Measurements from ENCODE around the gene RAB3GAP2.
"Not testable (repeated sequence)": the region's sequence is repeated elsewhere in the genome, so short reads cannot be mapped to it uniquely, and the experiment has no call there.

RAB3GAP2 gene

DNA sequence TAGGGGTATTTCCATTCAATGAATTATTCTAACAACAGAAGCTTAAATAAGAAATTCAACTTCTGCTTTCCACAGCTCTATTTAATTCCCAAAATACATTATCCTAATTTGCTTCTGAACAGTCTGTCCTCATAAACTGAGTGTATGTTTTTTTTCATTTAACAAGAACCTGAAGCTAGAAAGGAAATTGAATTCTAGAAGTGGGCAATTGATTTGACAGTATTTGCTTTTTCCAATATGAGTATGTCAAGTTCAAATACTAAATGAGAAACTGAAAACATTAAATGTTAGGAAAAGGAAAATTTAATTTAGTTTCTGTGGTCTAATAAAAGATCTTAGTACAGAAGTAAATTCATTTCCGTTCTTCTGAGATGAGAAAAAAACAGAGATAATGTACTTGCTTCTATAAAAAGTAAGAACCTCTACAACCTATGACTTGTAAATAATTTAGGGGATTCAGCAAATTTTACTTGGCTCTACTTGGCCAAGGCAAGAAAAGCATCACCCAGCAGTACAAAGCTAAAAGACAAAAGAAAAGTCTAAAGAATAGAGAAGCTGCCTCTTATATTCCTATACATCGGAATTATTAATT is 31.1 kb downstream of the RAB3GAP2 start:
- DNase-seq (ENCODE audit: low read depth in 2 of 2): no peak

DNA sequence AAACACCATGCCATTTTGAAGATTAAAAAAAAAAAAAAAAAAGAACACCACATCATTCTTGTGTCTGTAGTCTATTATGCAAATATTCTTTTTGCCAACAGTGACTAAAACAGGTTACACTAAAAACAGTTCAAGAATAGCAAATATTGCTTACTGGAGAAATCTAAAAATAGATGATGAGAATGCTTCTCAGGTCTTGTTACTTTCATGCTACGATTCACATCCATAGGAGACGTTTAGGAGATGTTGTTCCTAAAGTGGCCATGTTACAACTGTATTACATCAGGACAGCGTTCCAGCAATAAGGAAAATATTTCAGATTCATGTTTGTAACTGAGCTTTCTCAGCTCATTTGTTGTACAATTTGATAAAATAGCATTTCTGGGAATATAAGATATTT is 32.3 kb downstream of the RAB3GAP2 start:
- no peak for DNase-seq (ENCODE audit: low read depth in 2 of 2)

DNA sequence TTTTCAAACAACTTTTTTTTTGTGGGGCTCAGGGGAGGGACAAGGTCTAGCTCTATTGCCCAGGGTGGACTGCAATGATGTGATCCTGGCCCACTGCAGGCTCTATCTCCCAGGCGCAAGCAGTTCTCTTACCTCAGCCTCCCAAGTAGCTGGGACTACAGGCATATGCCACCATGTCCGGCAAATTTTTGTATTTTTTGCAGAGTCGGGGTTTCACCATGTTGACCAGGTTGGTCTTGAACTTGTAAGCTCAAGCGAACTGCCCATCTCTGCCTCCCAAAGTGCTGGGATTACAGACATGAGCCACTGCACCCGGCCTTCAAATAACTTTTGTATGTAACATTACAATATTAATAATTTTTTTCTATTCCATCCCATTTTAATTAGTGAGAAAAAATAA is 33.0 kb downstream of the RAB3GAP2 start:
- DNase-seq (ENCODE audit: low read depth in 2 of 2): no peak

DNA sequence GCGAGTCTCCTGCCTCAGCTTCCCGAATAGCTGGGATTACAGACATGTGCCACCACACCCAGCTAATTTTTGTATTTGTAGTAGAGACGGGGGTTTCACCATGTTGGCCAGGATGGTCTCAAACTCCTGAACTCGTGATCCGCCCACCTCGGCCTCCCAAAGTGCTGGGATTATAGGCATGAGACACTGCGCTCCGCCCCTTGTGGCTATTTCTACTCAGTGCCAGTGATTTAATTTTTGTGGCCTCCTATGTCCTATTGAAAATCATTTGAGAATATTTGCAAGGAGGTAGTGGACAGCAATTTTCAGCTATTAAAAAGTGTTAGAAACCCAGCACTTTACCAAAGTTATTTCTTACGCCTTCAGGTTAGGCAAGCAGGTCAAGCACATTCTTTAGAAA is 36.0 kb downstream of the RAB3GAP2 start:
- not testable (repeated sequence) for DNase-seq (ENCODE audit: low read depth in 2 of 2)

DNA sequence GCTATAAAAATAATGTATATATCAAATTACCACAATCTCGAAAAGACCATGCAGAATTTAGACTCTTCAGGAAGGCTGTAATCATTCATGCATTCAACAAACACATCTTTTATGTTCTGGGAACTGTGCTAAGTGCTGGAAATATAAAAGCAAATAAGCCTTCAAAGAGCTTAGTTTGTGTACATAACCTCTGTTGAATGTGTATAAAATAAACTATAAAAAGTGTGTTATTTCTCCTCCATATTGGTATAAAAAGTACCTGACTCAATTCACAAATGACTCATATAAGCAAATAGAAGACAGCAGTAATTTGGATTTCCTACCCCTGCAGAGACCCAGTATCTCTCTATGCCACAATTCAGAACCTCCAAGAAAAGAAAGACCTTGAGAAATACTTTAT is 36.8 kb downstream of the RAB3GAP2 start:
- DNase-seq (ENCODE audit: low read depth in 2 of 2): no peak

DNA sequence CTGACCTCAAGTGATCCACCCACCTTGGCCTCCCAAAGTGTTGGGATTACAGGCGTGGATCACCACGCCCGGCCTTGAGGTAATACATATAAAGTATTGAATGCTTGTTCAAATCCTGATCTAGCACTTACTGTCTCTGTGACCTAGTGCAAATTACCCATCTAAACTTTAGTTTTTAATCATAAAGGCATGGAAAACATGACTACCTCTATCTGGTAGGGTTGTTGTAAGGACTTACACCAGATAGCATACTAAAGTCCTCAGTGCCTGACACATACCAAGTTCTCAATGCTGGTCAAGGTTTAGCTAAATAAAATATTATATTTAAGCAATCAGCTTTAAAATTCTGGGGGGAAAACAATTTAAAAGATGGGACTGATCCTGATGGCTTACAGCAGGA is 38.3 kb downstream of the RAB3GAP2 start:
- no peak for DNase-seq (ENCODE audit: low read depth in 2 of 2)

DNA sequence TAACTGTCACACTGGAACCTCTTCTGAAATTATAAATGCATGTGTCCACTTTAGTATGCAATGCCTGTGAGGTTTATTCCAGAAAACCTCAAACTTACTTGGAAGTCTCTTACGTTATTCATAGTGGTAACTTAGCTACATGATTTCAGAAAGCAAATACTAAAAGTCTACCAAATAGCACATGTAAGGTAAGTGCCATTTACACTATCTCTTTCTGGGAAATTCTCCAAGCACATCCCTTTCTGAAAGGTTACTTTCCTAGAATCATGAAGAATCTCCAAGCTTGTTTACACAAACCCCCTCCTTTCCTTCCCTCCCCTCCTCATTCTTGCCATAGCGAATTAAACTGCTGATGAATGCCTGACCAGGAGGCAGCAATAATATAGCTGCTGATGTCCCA is 42.5 kb downstream of the RAB3GAP2 start:
- DNase-seq (ENCODE audit: low read depth in 2 of 2): no peak

DNA sequence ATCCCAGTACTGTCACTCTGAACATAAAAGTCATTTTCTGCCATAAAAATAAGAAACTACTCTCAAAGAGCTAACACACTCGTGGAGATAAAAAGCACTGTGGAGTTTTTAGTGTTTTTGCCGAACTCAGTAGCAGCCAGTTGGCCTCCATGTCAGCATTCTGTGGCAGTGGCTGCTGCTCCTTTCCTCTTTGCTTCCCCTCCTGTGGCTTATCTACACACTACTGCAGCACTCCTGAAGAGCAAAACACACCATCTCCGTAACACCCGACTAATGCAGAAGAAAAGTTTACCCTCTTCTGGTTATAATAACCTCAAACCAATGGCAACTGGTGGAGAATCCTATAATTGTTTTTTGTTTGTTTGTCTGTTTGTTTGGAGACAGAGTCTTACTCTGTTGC is 44.9 kb downstream of the RAB3GAP2 start:
- DNase-seq (ENCODE audit: low read depth in 2 of 2): no peak

DNA sequence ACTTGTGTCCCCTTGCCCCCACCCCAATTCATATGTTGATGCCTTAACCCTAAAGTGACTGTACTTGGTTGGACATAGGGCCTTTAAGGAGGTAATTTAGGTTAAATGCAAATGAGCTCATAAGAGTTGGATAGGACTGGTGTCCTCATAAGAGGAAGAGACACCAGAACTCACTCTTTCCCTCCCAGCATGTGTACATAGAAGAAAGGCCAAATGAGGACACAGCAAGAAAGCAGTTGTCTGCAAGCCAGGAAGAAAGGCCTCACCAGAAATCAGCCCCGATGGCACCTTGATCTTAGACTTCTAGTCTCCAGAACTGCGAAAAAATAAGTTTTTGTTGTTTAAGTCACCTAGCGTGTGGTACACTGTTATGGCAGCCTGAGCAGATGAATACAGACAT is 45.5 kb downstream of the RAB3GAP2 start:
- no peak for DNase-seq (ENCODE audit: low read depth in 2 of 2)

DNA sequence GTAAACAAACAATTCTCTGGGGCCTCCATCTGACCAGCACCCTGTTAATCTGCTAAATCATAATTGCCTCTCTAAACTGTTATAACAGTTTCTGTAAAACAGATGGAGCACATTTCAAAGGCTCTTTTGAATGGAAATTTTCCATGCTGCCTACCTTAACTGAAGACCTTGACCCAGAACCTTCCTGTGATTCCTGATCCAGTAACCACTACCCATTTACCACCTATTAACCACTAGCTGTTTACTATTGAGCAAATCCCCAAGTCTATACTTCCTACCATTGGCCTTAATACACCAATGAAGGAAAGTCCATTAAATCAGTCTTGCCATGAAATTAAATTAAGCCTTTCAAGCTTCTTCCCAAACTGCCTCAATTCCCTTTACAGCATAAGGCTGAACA is 46.3 kb downstream of the RAB3GAP2 start:
- DNase-seq (ENCODE audit: low read depth in 2 of 2): no peak

DNA sequence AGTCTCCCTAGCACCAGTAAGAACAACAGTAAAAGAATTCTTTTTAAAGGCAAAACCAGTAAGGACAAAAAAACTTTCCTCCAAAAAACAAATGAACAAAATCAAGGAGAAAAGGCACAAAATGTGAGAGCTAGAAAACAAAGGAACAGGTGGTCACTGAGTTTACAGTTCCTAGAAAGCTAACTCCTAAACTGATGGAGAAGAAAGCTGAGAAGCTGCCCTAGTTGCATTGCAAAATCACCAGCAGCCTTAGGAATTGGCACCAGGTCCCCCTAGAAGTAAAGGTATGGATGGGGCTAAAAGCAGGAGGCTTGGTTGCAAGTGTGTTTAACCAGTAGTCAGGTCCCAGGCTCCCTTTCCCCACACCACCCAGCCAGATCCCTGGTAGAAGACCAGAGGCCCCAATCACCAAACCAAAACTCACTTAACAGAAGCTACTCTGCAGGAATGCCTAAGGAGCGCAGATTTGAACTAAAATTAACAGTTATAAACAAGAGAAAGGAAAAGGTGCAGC is 47.6 kb downstream of the RAB3GAP2 start:
- no peak for DNase-seq (ENCODE audit: low read depth in 2 of 2)

DNA sequence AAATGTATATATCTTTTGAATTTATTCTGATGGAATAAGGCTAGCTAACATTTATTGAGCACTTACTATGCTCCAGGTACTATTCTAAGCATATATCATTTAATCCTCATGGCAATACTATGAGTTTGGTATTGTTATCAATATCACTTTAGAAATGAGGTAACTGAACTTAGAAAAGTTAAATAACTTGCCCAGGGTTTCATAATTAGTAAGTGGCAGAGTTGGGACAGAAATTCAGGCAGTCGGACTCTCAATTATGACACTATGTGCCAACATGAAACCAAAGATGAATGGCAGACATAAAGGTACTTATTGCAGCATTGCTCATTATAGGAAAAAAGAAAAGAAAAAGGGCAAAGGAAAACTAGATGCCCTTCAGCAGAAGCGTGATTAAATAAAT is 48.2 kb downstream of the RAB3GAP2 start:
- no peak for DNase-seq (ENCODE audit: low read depth in 2 of 2)

DNA sequence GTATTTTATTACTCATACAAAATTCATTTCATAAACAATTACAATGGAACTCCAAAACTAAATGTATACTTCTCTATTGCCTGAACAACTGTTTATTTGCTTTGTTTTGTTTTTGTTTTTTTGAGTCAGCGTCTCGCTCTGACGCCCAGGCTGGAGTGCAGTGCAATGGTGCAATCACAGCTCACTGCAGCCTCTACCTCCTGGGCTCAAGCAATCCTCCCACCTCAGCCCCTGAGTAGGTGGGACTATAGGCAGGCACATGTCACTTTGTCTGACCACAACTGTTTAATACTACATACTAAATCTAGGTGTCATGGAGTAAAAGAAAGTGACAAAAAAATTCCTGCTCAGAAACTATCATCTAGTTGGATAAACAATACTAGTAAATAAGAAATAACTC is 49.3 kb downstream of the RAB3GAP2 start:
- DNase-seq (ENCODE audit: low read depth in 2 of 2): no peak

DNA sequence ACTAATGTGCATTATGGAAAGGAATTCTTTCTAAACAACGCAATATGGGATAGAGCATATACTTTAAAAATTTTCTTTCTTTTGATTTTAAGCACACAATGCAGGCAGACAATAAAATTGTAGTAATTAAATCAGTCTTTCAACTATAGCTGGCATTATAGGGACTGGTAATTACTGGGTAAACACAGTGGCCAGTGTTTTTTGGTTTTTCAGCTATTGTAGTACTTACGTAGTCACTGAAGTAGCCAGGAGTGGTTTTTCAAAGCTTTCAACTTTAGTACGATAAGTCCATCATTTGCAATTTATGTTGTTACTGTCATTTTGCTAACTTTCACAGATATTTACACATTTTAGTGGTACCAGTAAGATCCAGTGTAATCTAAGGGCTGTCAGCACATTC is 50.6 kb downstream of the RAB3GAP2 start:
- DNase-seq (ENCODE audit: low read depth in 2 of 2): no peak

DNA sequence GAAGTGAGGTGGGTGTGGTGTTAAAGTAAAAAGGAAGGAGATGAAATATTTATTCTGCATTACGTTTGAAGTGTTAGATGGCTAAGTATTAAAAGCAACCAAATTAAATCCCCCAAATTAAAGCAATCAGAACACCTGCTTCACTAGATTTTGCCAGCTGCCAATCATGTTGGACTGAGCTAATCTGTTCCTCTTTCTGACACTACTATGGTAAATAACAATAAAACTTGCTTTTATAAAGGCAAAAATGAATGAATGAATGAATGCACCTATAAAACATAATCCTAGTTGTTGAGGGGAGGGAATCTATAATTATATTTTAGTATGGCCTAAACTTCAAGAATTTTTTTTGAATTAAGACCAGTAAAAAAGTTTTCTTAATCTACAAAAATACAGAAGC is 51.0 kb downstream of the RAB3GAP2 start:
- DNase-seq (ENCODE audit: low read depth in 2 of 2): no peak

DNA sequence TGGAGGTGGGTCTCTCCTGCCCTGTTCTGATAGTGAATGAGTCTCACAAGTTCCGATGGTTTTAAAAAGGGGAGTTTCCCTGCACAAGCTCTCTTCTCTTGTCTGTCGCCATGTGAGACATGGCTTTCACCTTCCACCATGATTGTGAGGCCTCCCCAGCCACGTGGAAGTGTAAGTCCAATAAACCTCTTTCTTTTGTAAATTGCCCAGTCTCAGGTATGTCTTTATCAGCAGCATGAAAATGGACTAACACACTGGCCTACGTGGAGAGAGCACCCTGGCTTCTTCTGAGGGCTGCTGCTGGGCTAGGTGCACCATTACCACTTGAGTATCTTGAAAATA is 51.6 kb downstream of the RAB3GAP2 start:
- not testable (repeated sequence) for DNase-seq (ENCODE audit: low read depth in 2 of 2)

DNA sequence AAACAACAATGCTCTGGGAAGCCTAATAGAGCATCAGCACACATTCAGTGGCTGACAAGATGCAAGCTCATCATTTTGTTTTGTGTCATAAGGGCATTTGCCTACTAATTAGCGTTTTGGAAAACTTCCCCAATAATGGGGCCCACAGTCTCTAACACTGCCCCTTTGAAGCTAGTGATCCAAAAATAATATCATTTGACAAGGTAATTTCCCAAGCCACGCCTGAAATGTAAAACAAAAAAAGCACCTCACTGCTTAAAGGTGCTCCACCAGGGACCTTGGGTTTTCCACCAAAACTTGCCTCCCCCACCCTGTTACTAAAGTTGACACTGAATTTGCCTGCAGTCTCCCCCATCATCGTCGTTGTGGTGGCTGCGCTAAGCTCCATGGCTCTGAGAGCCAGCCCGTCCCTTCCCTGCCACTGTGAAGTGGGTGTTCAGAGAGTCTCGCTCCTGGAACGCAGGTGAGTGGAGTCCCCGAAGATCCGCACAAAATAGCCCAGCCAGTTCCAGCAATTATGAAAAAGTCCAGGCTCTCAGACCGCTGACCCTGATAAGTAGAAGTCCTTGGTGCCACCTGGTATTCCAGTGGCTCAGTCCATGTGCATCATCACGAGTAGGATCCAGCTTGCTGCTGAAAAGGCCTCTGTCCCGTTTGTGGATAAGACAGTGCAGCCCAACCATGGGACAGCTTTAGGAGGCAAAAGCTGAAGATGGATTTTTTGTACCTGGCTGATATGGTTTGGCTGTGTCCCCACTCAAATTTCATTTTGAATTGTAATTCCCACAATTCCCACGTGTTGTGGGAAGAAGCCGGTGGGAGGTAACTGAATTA is 52.2 kb downstream of the RAB3GAP2 start:
- no peak for DNase-seq (ENCODE audit: low read depth in 2 of 2)

DNA sequence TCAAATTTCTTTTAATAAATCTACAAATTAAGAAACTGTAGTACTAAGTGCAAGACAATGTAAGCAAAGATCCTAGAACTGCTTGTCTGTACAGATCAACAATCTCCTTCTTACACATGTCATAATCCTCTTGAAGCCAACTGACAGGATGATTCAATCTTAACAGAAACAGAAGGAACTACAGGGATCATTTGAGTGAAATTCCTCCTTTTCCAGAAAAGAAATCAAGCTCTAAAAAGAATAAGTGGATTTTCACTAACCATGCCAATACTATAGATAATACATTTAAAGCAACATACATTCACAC is 53.2 kb downstream of the RAB3GAP2 start:
- DNase-seq (ENCODE audit: low read depth in 2 of 2): no peak

DNA sequence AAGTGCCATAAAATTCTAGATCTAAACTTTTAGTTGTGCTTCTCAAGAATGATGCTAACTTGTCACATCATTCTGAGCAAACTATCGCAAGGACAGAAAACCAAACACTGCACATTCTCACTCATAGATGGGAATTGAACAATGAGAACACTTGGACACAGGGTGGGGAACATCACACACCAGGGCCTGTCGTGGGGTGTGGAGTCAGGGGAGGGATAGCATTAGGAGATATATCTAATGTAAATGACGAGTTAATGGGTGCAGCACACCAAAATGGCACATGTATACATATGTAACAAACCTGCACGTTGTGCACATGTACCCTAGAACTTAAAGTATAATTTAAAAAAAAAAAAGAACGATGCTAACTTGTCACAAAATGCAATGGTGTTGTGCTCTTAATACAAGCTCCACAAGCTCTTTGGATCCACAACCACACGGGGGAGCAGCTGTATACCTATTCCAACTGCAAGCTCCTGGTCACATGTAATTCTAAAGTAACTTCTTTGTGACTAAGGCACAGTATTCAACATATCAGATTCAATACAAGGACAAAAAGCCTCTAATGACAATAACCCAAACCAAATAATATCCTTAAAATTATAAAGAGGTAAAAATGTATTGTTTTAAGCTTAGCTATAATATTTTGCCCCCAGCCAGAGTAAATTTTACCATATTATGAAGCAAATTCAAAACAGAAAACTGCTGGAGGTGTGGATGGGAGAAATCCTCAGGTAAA is 53.7 kb downstream of the RAB3GAP2 start:
- DNase-seq (ENCODE audit: low read depth in 2 of 2): not testable (repeated sequence)

DNA sequence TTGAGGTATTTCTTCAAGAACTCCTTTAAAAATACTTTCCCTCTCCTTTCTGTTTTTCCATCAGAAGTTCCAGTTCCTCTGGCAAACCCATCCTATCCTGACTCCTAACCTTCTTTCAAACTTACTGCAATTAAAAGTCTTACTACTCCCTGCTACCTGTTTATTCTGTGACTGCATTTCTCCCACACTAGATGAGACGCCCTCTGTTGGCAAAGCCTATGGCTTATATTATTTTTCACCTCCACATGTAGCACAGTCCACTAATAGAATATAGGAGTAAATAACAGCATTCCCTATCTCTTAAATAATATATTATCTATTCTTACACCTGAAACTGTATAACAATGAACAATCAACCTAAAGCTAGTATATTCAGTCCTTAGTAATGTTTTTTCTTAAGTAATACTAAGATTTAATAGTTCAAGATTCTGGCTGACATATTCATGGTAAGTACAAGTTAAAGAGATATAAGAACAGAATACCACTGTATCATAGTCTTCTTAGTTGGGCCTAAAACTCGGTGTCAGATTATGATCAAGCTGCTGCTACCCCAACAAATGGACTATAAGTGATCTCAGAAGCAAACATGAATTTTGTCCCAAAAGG is 54.8 kb downstream of the RAB3GAP2 start:
- DNase-seq (ENCODE audit: low read depth in 2 of 2): no peak

DNA sequence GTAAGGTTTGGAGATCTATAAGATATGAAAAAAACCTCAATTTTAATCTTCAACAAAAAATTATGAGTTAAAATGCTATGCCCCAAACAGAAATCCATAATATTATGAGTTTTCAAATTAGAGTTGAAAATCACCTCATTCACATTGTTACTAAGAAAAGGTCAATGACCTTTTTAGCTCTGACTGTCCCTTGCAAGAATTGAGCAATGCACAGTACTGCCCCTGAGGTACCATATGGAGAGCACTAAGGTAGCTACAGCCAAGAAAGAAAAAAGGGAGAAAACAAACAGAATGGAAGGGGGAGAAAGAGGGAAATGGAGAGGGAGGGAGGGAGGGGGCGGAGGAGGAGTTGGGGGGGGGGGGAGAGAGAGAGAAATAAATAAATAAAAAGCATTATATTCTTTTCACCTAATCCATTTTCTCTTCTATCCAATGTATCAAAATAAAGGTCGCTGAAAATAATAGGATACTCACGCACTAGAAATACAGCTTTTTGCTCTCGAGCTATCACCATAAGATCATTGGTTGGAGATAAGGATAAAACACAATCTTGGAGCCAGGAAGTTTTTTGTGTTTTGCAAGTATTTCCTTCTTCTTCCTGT is 58.8 kb downstream of the RAB3GAP2 start:
- DNase-seq (ENCODE audit: low read depth in 2 of 2): no peak

DNA sequence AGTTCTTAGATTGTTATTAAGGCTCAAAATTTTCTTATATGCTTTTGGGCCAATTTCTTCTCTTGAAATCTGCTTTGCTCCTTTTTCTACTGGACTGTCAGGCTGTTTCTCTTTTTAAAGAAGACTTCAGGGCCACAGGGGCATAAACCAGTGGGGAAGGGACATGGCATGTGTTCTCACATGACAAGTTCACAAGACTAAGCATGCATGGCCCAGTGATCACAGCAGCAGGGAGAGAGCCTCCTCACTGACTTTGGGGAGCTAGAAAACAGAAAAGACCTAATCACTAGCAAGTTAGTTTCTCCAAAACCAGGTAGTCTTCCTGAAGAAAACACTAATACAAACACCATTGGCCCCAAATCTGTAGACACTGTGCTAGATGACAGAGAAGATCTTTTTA is 64.8 kb downstream of the RAB3GAP2 start:
- DNase-seq (ENCODE audit: low read depth in 2 of 2): no peak
